HepG2 (cell line): ENCODE measurements around the gene TECRL. TPM values are rescaled to one million over a fixed set of nuclear protein-coding genes. Genes with fewer than 3 reads are reported as not detected.

ENCODE experiments used
- ATAC-seq: fragments of 200-7000 bp; cut with Tn5 transposase; 3 replicates; pipeline ENCODE4 v1.9.1; 2020; ENCODE audit warnings: mild to moderate bottlenecking, moderate library complexity
- BruUV-seq: library from RNA; stranded (reverse); fragments of 400-500 nt; replicated peaks from 2 replicates; lab custom pipeline; 2021; lab: Mats Ljungman, UMichigan
- CTCF ChIA-PET: fragments of 300-600 bp; formaldehyde crosslinking; extraction: SDS; loops from one replicate; lab custom pipeline; 2021; ENCODE audit warnings: low total read pairs, inconsistent platforms, low intra/inter-chr PET ratio; lab: Yijun Ruan, JAX
- POLR2A ChIA-PET: fragments of 350-600 bp; sonication (Branson Sonifier 250); formaldehyde crosslinking; loops from one replicate; lab custom pipeline; 2020; ENCODE audit warnings: antibody characterized with exemption, inconsistent platforms; lab: Yijun Ruan, JAX
- DNase-seq: peaks from one replicate; pipeline ENCODE4 v3.0.0-alpha.2; 2015; ENCODE audit warnings: low spot score
- FAIRE-seq: peaks from 3 replicates; lab custom pipeline; 2011; peaks lifted over from hg19 to GRCh38; lab: Jason Lieb, UNC
- H2AFZ ChIP-seq: one replicate; pipeline ENCODE4 v1.6.1; 2011; ENCODE audit warnings: low read length, inconsistent platforms
- H3K27ac ChIP-seq: fragments of 300-600 bp; 3 replicates; pipeline ENCODE4 v1.8.0; 2011; ENCODE audit warnings: mixed run types, mild to moderate bottlenecking, mixed read lengths, low read length, inconsistent platforms; ENCODE audit not compliant: insufficient read depth; ENCODE audit errors: extremely low read length
- H3K27me3 ChIP-seq, 2 experiments: fragments of 200-600 bp in 1 of 2; 2 replicates in 1 of 2; 3 replicates in 1 of 2; pipeline versions ENCODE4 v1.6.0 to v1.8.0; 2011; ENCODE audit warnings: low read length in 2 of 2, mild to moderate bottlenecking in 2 of 2, moderate library complexity in 2 of 2, inconsistent platforms in 1 of 2; ENCODE audit not compliant: insufficient read depth in 2 of 2, control insufficient read depth in 1 of 2
- H3K36me3 ChIP-seq, 2 experiments: fragments of 200-600 bp in 1 of 2; replicated peaks in 1 of 2; 2 replicates in 1 of 2; 3 replicates in 1 of 2; pipeline versions ENCODE4 v1.5.1 to v1.8.0; 2011; ENCODE audit warnings: low read length in 2 of 2, inconsistent platforms in 1 of 2; ENCODE audit not compliant: insufficient read depth in 2 of 2, control insufficient read depth in 1 of 2
- H3K4me1 ChIP-seq: 2 replicates; pipeline ENCODE4 v1.5.1; 2012; ENCODE audit warnings: low read length, inconsistent platforms; ENCODE audit not compliant: insufficient read depth
- H3K4me2 ChIP-seq: 2 replicates; pipeline ENCODE4 v1.6.0; 2011; ENCODE audit warnings: low read depth, low read length, inconsistent platforms
- H3K4me3 ChIP-seq, 3 experiments: fragments of 200-600 bp in 1 of 3; sonication (generic), shearing (Covaris generic) in 1 of 3; replicated peaks in 1 of 3; 2 replicates each; pipeline ENCODE4 v1.5.1; 2011 to 2016; ENCODE audit warnings: low read length in 3 of 3, inconsistent platforms in 2 of 3, low read depth in 2 of 3, mild to moderate bottlenecking in 2 of 3, control low read depth in 1 of 3, mixed read lengths in 1 of 3; ENCODE audit not compliant: insufficient read depth in 1 of 3
- H3K79me2 ChIP-seq: one replicate; pipeline ENCODE4 v1.6.1; 2011; ENCODE audit warnings: low read length, inconsistent platforms; ENCODE audit not compliant: insufficient read depth
- H3K9ac ChIP-seq: 2 replicates; pipeline ENCODE4 v1.6.0; 2011; ENCODE audit warnings: mild to moderate bottlenecking, low read depth, low read length, inconsistent platforms; ENCODE audit not compliant: insufficient read depth
- H3K9me3 ChIP-seq: 2 replicates; pipeline ENCODE4 v1.5.1; 2012; ENCODE audit warnings: mild to moderate bottlenecking, low read length
- H4K20me1 ChIP-seq: 2 replicates; pipeline ENCODE4 v1.6.0; 2011; ENCODE audit warnings: inconsistent platforms, mild to moderate bottlenecking, low read length, moderate library complexity; ENCODE audit not compliant: insufficient read depth
- SNAPC2 ChIP-seq: sonication (generic); formaldehyde crosslinking; IDR thresholded peaks from 2 replicates; pipeline ENCODE4 v1.8.1; 2022; ENCODE audit warnings: mild to moderate bottlenecking, missing genetic modification reagents
- ZNF235 ChIP-seq: sonication (generic); formaldehyde crosslinking; IDR thresholded peaks from 2 replicates; pipeline ENCODE4 v1.8.1; 2023; ENCODE audit warnings: mild to moderate bottlenecking, missing genetic modification reagents, borderline replicate concordance
- ZNF281 ChIP-seq: sonication (generic); formaldehyde crosslinking; IDR thresholded peaks from 2 replicates; pipeline ENCODE4 v1.4.0; 2020; ENCODE audit warnings: missing genetic modification reagents, borderline replicate concordance
- ZNF574 ChIP-seq: sonication (generic); formaldehyde crosslinking; IDR thresholded peaks from 2 replicates; pipeline ENCODE4 v1.4.0; 2020; ENCODE audit warnings: missing genetic modification reagents
- in situ Hi-C: cut with HindIII; loops from 2 replicates; pipeline ENCODE4 v1.10.0; 2017; ENCODE audit warnings: low pct_unique_long_range_greater_than_20kb; ENCODE audit not compliant: extremely low pct_ligation_motif_present
- intact Hi-C: fragments of 100-400 bp; cut with micrococcal nuclease; formaldehyde crosslinking; loops from one replicate; pipeline ENCODE4 v1.10.0; 2022; ENCODE audit not compliant: unreplicated experiment
- polyA plus RNA-seq, 8 experiments: library from polyadenylated mRNA; depleted of rRNA in 3 of 8; stranded (reverse) in 7 of 8; unstranded in 1 of 8; fragments of >200 nt; fragmentation: Illumina TruSeq in 4 of 8; extraction: Trizol in 4 of 8; gene quantifications; 2 replicates each; pipeline versions ENCODE4 v1.2.1 to v1.2.3, GENCODE V29; 2011 to 2016; ENCODE audit warnings: low read depth in 4 of 8, missing spikeins in 1 of 8, mixed read lengths in 1 of 8; ENCODE audit not compliant: insufficient read depth in 1 of 8
- total RNA-seq, 5 experiments: library from RNA; depleted of rRNA; stranded (reverse); fragments of >200 nt; fragmentation: Illumina TruSeq; extraction: Trizol; gene quantifications; 2 replicates each; pipeline ENCODE4 v1.2.3, GENCODE V29; 2016; ENCODE audit warnings: low read depth in 1 of 5
- TF ChIP-seq, protein P1 (sequence below): sonication (generic); formaldehyde crosslinking; IDR thresholded peaks from 2 replicates; pipeline ENCODE4 v1.5.1; 2020; ENCODE audit warnings: missing genetic modification reagents, mild to moderate bottlenecking, borderline replicate concordance

TECRL gene
- total and polyA plus RNA-seq, 2 of the 13 experiments (the other 11 are each of a cell fraction or from before 2014, with no cell fraction given): not detected

DNA sequence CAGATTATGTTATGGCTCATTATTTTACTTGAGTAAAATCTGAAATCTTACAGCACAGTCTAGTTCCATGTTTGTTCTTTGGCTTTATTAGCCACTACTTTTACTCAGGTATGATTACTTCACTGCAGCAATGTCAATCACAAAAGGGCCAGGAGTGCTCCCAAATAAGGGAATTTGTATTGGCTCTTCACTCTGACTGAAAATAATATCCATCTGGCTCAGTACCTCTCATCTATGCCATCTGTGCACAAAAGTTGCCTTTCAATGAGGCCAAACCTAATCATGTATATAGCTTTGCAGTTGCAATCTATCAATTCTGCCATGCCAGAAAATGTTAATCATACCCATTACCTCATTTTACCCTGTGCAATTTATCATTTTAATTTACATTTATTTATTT is 161.1 kb downstream of the TECRL start:
- H3K4me2 ChIP-seq: no peak overlapping the region
- no peaks in the 10 kb centered on the region for H3K4me1 ChIP-seq
- no peaks in the 10 kb centered on the region for H3K27me3 ChIP-seq
- in situ Hi-C loops (no loop called here), intact Hi-C loops (no loop called here)
- no peak for ATAC-seq
- no peak overlapping the region for H3K9ac ChIP-seq
- CTCF ChIA-PET: no interaction called here
- H4K20me1 ChIP-seq: no peaks in the 10 kb centered on the region
- TF ChIP-seq ZNF281 (CRISPR knock-in tag) (no peak), ZNF574 (CRISPR knock-in tag) (no peak), ZNF235 (CRISPR knock-in tag) (no peak), SNAPC2 (CRISPR knock-in tag) (no peak)
- TF ChIP-seq, protein P1, sequence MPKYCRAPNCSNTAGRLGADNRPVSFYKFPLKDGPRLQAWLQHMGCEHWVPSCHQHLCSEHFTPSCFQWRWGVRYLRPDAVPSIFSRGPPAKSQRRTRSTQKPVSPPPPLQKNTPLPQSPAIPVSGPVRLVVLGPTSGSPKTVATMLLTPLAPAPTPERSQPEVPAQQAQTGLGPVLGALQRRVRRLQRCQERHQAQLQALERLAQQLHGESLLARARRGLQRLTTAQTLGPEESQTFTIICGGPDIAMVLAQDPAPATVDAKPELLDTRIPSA (CRISPR knock-in tag): no peak
- no peaks in the 10 kb centered on the region for H3K79me2 ChIP-seq
- no peak overlapping the region for H3K4me3 ChIP-seq
- BruUV-seq: no TSS peak
- DNase-seq: no peak
- POLR2A ChIA-PET: no interaction called here
- H3K36me3 ChIP-seq: no peaks in the 10 kb centered on the region
- 0 out of 2 replicates have a peak, but pooled peaks cover 7% of the 10 kb centered on the region for H3K9me3 ChIP-seq
- no peak overlapping the region for H3K27ac ChIP-seq
- no peak for FAIRE-seq
- H2AFZ ChIP-seq: no peak overlapping the region
